GM20431 (cell line): Measurements from ENCODE around the gene KRTAP19-8.

ENCODE experiments used
- in situ Hi-C: fragments of 300-500 bp; cut with MseI, MboI; formaldehyde crosslinking; loops from one replicate; pipeline ENCODE4 v1.15.0; 2020; ENCODE audit warnings: low sequenced_read_pairs; ENCODE audit not compliant: unreplicated experiment

KRTAP19-8 gene

DNA sequence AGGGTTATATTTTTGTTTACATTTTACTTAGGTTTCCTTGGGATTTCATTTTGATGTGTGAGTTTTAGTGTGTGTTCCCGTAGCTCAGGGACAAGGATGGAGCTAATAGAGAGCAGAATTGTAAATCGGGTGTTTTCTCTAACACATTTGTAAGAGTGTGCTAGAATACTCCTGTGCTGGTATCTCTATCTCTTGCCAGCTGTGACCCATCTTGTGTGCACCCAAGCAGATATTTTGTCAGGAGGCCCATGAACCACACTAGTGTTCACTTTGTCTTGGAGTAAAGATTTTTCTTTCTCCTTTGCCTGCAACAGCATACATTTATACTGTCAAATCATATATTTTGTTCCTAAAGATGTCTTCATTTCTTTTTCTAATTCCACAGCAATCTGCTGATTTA lies 23.4 kb downstream of the KRTAP19-8 start:
- in situ Hi-C loops, result no loop called here

GRCh38 chr21:31012133-31013089 lies 25.9 kb downstream of the KRTAP19-8 start:
- in situ Hi-C loops, result no loop called here

- in situ Hi-C loops, result no loop called here
Observed at GRCh38 chr21:31011412-31011811, 26.9 kb downstream of the KRTAP19-8 start.

GRCh38 chr21:31008355-31008754 lies 29.9 kb downstream of the KRTAP19-8 start:
- in situ Hi-C loops, result no loop called here

DNA sequence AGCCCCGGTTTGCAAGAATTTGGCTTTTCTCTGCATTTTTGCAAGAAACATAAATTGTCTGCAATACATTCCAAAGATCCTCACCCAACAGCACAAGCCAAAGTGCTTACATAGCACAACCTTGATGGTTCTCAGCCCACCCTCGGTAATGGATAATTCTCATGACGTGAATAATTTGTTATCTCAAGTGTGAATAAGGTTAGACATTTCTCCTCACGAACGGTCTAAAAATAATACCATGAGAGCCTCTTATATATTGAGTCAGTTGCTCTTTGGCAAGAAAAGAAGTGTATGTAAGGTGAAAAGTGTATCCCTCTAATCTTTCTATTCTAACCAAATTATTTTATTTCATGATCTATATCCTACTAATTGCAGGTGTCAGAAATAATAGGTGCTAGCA lies 33.3 kb downstream of the KRTAP19-8 start:
- in situ Hi-C loops, result no loop called here

GRCh38 chr21:31003471-31003870 lies 34.8 kb downstream of the KRTAP19-8 start:
- in situ Hi-C loops, result no loop called here

- in situ Hi-C loops, result no loop called here
Observed at GRCh38 chr21:30997541-30997940, 40.7 kb downstream of the KRTAP19-8 start.

GRCh38 chr21:30996728-30997127 lies 41.5 kb downstream of the KRTAP19-8 start:
- in situ Hi-C loops, result no loop called here

- in situ Hi-C loops, result no loop called here
Observed at GRCh38 chr21:30994932-30995331, 43.3 kb downstream of the KRTAP19-8 start.

- in situ Hi-C loops, result no loop called here
Observed at GRCh38 chr21:30990514-30991262, 47.6 kb downstream of the KRTAP19-8 start.

DNA sequence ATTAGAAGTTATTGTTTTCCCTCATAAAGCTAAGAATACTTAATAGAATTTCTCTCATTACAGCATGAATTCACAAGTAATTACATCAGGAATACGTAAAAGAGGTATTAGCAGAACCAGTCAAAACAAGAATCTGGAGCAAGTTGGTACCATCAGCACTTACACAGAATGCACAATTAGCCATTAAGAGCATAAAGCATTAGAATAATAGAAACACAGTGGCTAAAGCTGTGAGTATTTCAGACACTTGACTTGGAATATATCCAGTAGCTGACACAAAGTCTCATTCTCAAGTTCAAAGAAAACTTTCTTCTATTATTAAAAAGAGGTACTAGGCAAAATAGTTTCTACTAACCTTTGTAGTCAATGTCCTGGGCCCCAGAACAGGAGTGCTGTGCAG lies 49.6 kb downstream of the KRTAP19-8 start:
- in situ Hi-C loops, result no loop called here
